Inflammatory macrophage treated with lipopolysaccharide for 1 hour (primary cell): ENCODE measurements around the gene SEC31B.

Experiments used
- DNase-seq, 2 donors: peaks; one replicate each; pipeline ENCODE4 v3.0.0-alpha.2; 2020 to 2022

The SEC31B gene

GRCh38 chr10:100489396-100489795 lies 30.3 kb downstream of the SEC31B start:
- DNase-seq, result peak; percentile 42 to 65

GRCh38 chr10:100487529-100487928 lies 32.1 kb downstream of the SEC31B start:
- DNase-seq, result no peak

- DNase-seq, result no peak
These were observed 33.7 kb downstream of the SEC31B start for GRCh38 chr10:100485801-100486495.

- no peak for DNase-seq
These were observed 34.3 kb downstream of the SEC31B start for GRCh38 chr10:100485366-100485765.

GRCh38 chr10:100483876-100484666 lies 35.6 kb downstream of the SEC31B start:
- no peak for DNase-seq

GRCh38 chr10:100482834-100483185 lies 36.9 kb downstream of the SEC31B start:
- no peak for DNase-seq

- DNase-seq, result peak; percentile 52 to 60
These were observed 37.4 kb downstream of the SEC31B start for GRCh38 chr10:100482181-100482833.

GRCh38 chr10:100481462-100482081 lies 38.1 kb downstream of the SEC31B start:
- DNase-seq, result peak; percentile 80 to 97

GRCh38 chr10:100480002-100480401 lies 39.7 kb downstream of the SEC31B start:
- no peak for DNase-seq

- DNase-seq, result no peak
These were observed 40.6 kb downstream of the SEC31B start for GRCh38 chr10:100479037-100479436.

GRCh38 chr10:100477970-100478369 lies 41.7 kb downstream of the SEC31B start:
- DNase-seq, result no peak

GRCh38 chr10:100470367-100470766 lies 49.3 kb downstream of the SEC31B start:
- DNase-seq, result no peak

- no peak for DNase-seq
These were observed 49.9 kb downstream of the SEC31B start for GRCh38 chr10:100469756-100470155.

GRCh38 chr10:100468978-100469377 lies 50.7 kb downstream of the SEC31B start:
- no peak for DNase-seq

GRCh38 chr10:100468322-100468721 lies 51.3 kb downstream of the SEC31B start:
- no peak for DNase-seq

GRCh38 chr10:100462709-100463108 lies 57.0 kb downstream of the SEC31B start, which contains the start of gene WNT8B:
Gene WNT8B, plus strand, starts transcription at chr10:100463009. Its CDS starts 160 bp downstream, at chr10:100463169.
- DNase-seq, result no peak

GRCh38 chr10:100448951-100449350 lies 70.7 kb downstream of the SEC31B start:
- DNase-seq, result peak; percentile 31 to 41

- DNase-seq, result no peak
These were observed 72.0 kb downstream of the SEC31B start for GRCh38 chr10:100447663-100448062.

GRCh38 chr10:100446130-100446761 lies 73.4 kb downstream of the SEC31B start:
- no peak for DNase-seq

GRCh38 chr10:100442548-100442947 lies 77.1 kb downstream of the SEC31B start:
- no peak for DNase-seq

GRCh38 chr10:100438674-100439315 lies 80.9 kb downstream of the SEC31B start:
- DNase-seq, result no peak
